Ovary (tissue), 3 donors: ENCODE data around the gene L2HGDH.

Experiments
- POLR2A ChIP-seq: fragments of 450-650 bp; IDR thresholded peaks from one replicate; pipeline ENCODE4 v1.6.1; 2017; ENCODE audit warnings: antibody characterized with exemption, mild to moderate bottlenecking, moderate library complexity
- TF ChIP-seq, protein P1 (sequence below), 3 donors: fragments of 450-650 bp in 2 of 3; fragments of 200-600 bp in 1 of 3; IDR thresholded peaks; one replicate each; pipeline versions ENCODE4 v1.5.1 to v1.8.0; 2016 to 2022; ENCODE audit warnings: antibody characterized with exemption in 3 of 3, mild to moderate bottlenecking in 1 of 3
- donor health status: DM: no; HTN: no; CAD: no.

DNA sequence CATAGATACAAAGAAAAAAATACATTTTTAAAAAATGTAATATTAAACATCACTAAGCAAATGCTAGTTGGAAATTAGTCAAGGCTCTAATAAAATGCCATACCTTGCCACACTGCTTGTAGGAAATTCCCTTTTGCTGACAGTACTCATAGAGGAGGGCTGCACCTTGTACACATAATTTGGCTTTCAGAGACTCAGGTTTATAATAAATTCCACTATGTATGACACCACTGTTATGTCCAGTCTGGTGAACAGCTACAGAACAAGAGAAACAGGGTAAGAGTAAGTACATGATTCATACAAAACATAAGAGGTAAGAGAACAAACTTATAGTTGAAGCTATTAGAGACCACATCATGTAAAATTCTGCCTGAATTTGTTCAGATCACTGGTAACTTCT lies 10.1 kb downstream of the L2HGDH start:
- TF ChIP-seq, protein P1, sequence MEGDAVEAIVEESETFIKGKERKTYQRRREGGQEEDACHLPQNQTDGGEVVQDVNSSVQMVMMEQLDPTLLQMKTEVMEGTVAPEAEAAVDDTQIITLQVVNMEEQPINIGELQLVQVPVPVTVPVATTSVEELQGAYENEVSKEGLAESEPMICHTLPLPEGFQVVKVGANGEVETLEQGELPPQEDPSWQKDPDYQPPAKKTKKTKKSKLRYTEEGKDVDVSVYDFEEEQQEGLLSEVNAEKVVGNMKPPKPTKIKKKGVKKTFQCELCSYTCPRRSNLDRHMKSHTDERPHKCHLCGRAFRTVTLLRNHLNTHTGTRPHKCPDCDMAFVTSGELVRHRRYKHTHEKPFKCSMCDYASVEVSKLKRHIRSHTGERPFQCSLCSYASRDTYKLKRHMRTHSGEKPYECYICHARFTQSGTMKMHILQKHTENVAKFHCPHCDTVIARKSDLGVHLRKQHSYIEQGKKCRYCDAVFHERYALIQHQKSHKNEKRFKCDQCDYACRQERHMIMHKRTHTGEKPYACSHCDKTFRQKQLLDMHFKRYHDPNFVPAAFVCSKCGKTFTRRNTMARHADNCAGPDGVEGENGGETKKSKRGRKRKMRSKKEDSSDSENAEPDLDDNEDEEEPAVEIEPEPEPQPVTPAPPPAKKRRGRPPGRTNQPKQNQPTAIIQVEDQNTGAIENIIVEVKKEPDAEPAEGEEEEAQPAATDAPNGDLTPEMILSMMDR (IDR thresholded peaks at IDR 0.05) = no peak
- TF ChIP-seq POLR2A = no peak
